Motor neuron (in vitro differentiated cells): ENCODE measurements around the gene GPC3. TPM values are rescaled to one million over a fixed set of nuclear protein-coding genes. Genes with fewer than 3 reads are reported as not detected.
"Not testable (repeated sequence)": the region's sequence is repeated elsewhere in the genome, so short reads cannot be mapped to it uniquely, and the experiment has no call there.

Source experiments
- ATAC-seq, 8 experiments: fragments of 200-7000 bp; cut with Tn5 transposase; replicated peaks in 6 of 8; 2 replicates each; pipeline ENCODE4 v1.8.0; 2021; ENCODE audit warnings: mild to moderate bottlenecking in 8 of 8, moderate library complexity in 8 of 8
- H3K27ac ChIP-seq, 2 donors: fragments of 250-450 bp; sonication (Bioruptor Pico); 2 replicates each; pipeline ENCODE4 v1.9.0; 2021; ENCODE audit warnings: antibody characterized with exemption in 2 of 2, mild to moderate bottlenecking in 2 of 2, moderate library complexity in 1 of 2
- H3K4me1 ChIP-seq, 2 donors: fragments of 250-450 bp; sonication (Bioruptor Pico); replicated peaks in 1 of 2; 2 replicates each; pipeline ENCODE4 v1.6.1; 2021; ENCODE audit warnings: antibody characterized with exemption in 2 of 2, mild to moderate bottlenecking in 2 of 2, moderate library complexity in 1 of 2
- H3K4me3 ChIP-seq, 5 donors: fragments of 250-450 bp; sonication (Bioruptor Pico); 2 replicates each; pipeline ENCODE4 v1.9.0; 2021; ENCODE audit warnings: antibody characterized with exemption in 5 of 5, mild to moderate bottlenecking in 5 of 5, moderate library complexity in 4 of 5
- WGBS, 10 experiments: fragments of 450-650 bp; shearing (Covaris generic); methylation state at CpG; one replicate each; pipeline ENCODE4 v1.0.0; 2022; 5-methylcytosine and 5-hydroxymethylcytosine counted together
- in situ Hi-C, 9 experiments: fragments of 400-800 bp; cut with MboI; loops; one replicate each; pipeline ENCODE4 v1.15.0; 2021; ENCODE audit warnings: low sequenced_read_pairs in 9 of 9, low pct_unique_long_range_greater_than_20kb in 2 of 9; ENCODE audit not compliant: unreplicated experiment in 9 of 9
- total RNA-seq, 8 experiments: library from RNA; unstranded; fragments of 300-600 nt; gene quantifications; 2 replicates each; pipeline versions ENCODE4 v1.2.3 to v1.2.4, GENCODE V29; 2022

GPC3 gene
- total RNA-seq: 10 to 100 TPM in 2 of 8 experiments, 1 to 10 TPM in 3, not detected in 3; 2.7 to 92.2 (median 3.6) TPM

DNA sequence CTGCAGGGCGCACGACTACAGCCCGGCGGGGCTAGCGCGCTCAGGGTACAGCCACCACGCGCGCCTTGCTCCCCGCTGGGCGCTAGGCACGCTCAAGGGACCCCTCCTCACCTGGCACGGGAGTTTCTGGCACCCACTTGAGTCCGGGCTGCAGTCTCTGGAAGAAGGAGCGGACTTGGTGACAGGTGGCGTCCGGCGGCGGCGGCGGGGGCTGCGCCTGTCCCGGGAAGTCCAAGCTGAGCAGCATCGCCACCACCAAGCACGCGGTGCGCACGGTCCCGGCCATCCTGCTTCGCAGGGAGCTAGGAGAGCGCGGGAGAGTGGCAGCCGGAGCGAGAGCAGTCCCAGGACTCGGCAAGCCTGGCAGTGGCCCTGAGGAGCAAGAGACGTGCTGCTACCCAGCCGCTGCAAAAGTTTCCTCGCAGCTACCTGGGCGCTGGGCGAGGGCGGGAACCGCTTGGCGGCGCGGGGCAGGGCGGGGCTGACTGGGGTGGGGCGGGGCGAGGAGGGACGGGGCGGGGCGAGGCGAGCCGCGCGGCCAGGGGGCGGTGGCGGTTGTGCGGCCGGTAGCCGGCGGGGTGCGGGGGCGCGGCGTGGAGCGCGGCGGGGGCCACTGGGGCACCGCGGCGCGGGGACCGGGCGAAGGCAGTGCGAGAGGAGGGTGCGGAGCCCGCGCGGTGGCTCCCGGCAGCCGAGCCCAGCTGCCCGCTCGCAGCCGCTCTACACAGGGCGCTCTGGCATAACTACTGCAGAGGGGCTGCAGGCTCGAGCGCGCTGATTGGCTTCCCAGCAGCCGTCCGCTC, at the start of gene GPC3:
TSS of gene GPC3 (minus strand) at position 431 of the 803 bp plus-strand sequence.
- WGBS, 10 experiments: 32% methylated on average over 13 of the region's 90 CpGs; no CpG with 5 or more reads in 9 of the 10 experiments
- in situ Hi-C loops: no loop called here
- H3K4me1 ChIP-seq: peaks cover 3 to 6% of the 10 kb centered on the region in 2 donors
- peak within 1 kb of the TSS; percentile 48 to 76 (median 50) for H3K4me3 ChIP-seq
- no peak within 1 kb of the TSS for H3K27ac ChIP-seq
- ATAC-seq: peak in 7 of 8 experiments; percentile 51 to 98 (median 93)

DNA sequence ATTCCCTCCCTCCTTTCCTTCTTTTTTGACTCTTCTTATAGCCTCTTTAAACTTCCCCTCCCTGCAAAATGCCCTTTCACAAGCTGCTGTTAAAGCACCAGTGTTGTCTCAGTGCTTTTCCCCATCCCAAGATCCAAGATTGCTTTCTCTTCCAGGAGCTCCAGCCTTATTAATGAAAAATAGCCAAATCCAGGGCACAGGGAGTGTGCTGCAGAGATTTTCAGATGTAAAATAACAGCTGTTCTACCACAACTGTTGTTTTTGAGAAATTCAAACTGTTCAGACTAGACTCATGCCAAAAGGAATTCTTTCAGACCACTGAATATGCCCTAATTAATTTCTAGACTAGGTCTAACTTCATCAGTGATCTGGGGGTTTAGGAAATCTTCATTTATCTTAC, 47.0 kb upstream of the GPC3 start:
- in situ Hi-C loops: no loop called here
- ATAC-seq: no peak
- Histone ChIP-seq H3K4me3 (no peak overlapping the region), H3K27ac (no peak overlapping the region), H3K4me1 (no peaks in the 10 kb centered on the region)

GRCh38 chrX:134026565-134027311, 41.3 kb upstream of the GPC3 start:
- Histone ChIP-seq H3K27ac (no peak overlapping the region), H3K4me3 (no peak overlapping the region), H3K4me1 (peaks cover 0 to 3% of the 10 kb centered on the region in 2 donors)
- in situ Hi-C loops: no loop called here
- ATAC-seq: peak in 6 of 8 experiments; percentile 25 to 79 (median 62)
- WGBS, 10 experiments: 19 to 100% (median 35%) methylated on average over 1 to 10 of the region's 15 CpGs; no CpG with 5 or more reads in 1 of the 10 experiments

GRCh38 chrX:134025986-134026545, 40.7 kb upstream of the GPC3 start:
- in situ Hi-C loops: no loop called here
- Histone ChIP-seq H3K4me1 (peaks cover 0 to 3% of the 10 kb centered on the region in 2 donors), H3K4me3 (no peak overlapping the region), H3K27ac (no peak overlapping the region)
- ATAC-seq: no peak
- WGBS, 10 experiments: 3 to 80% (median 60%) methylated on average over 1 to 4 of the region's 5 CpGs; no CpG with 5 or more reads in 5 of the 10 experiments

DNA sequence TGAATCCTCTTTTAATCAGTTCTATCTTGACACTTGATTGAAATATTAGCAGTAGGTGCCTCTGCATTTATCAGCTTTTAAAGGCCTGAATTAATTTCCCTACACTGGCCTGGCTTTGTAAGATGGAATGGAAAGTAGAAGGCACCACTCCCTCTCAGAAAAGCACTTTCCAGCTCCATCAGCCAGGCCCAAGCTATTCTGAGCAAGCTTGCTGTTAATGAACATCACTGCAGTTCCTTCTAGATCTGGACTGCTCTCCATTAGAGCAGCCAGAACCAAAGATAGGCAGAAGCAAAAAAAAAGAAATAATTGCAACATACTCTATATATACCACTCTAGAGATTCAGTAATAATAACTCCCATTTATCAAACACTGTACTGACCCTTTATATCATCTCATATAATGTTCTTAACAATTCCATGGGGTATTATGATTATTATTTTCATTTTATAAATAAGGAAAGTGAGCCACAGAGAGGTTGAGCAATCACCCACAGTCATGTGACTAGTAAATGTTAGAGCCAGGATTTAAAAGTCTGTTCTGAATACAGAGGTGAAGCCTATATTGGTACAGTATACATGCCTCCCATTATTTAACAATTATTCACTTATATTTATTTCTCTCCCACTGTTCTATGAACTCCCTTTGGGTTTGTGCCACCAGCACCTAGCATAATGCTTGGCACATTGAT, 39.4 kb upstream of the GPC3 start:
- in situ Hi-C loops: no loop called here
- H3K27ac ChIP-seq: no peak overlapping the region
- no peak for ATAC-seq
- H3K4me1 ChIP-seq: peaks cover 0 to 3% of the 10 kb centered on the region in 2 donors
- H3K4me3 ChIP-seq: no peak overlapping the region

- no peak overlapping the region for H3K4me3 ChIP-seq
- no peak for ATAC-seq
- in situ Hi-C loops: no loop called here
- H3K4me1 ChIP-seq: peaks cover 0 to 3% of the 10 kb centered on the region in 2 donors
- 47 to 60% methylated on average over 1 to 2 of the region's 4 CpGs; no CpG with 5 or more reads in 8 of the 10 experiments for WGBS, 10 experiments
- no peak overlapping the region for H3K27ac ChIP-seq
These were observed 38.5 kb upstream of the GPC3 start for GRCh38 chrX:134023851-134024281.

- WGBS, 10 experiments: 38 to 80% (median 47%) methylated on average over 1 to 2 of the region's 2 CpGs; no CpG with 5 or more reads in 7 of the 10 experiments
- no peak overlapping the region for H3K4me3 ChIP-seq
- in situ Hi-C loops: no loop called here
- no peaks in the 10 kb centered on the region for H3K4me1 ChIP-seq
- ATAC-seq: no peak
- H3K27ac ChIP-seq: no peak overlapping the region
These were observed 35.5 kb upstream of the GPC3 start for GRCh38 chrX:134020910-134021309.

DNA sequence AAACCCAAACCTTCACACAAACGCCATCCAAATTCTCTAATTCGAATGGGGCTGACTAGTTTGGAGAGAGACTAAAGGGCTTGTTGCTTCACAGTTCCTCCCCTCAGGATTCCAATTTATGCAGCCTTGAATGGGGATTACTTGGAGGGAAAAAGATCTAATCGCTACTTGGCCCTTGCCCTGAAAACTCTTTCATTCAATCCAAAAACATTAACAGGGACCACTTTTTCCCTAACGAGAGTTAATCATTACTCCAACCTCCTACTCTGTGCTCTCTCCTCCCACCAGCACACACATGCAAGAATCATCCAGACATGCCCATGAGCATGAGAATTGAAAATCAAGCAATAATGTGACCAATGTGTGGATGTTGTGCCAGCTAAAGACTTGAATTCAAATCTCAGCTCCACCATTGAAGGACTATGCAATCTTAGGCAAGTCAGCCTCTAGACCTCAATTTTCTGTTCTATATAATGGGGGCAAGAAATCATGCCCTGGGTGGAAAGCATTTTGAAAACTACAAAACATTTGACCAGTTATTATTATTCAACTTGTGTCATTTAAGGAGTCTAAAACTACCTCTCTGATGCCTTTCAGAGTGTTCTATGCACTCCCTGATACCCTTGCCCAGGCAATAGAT, 34.3 kb upstream of the GPC3 start:
- WGBS, 10 experiments: 30 to 83% (median 42%) methylated on average over 1 to 4 of the region's 4 CpGs; no CpG with 5 or more reads in 6 of the 10 experiments
- Histone ChIP-seq H3K4me3 (no peak overlapping the region), H3K4me1 (no peaks in the 10 kb centered on the region), H3K27ac (no peak overlapping the region)
- in situ Hi-C loops: no loop called here
- no peak for ATAC-seq

- H3K4me3 ChIP-seq, in situ Hi-C loops, H3K27ac ChIP-seq, ATAC-seq, H3K4me1 ChIP-seq: not testable (repeated sequence)
- WGBS, 10 experiments: 50% methylated on average over 1 of the region's 1 CpG; no CpG with 5 or more reads in 9 of the 10 experiments
These were observed 30.9 kb upstream of the GPC3 start for GRCh38 chrX:134016309-134016708.

DNA sequence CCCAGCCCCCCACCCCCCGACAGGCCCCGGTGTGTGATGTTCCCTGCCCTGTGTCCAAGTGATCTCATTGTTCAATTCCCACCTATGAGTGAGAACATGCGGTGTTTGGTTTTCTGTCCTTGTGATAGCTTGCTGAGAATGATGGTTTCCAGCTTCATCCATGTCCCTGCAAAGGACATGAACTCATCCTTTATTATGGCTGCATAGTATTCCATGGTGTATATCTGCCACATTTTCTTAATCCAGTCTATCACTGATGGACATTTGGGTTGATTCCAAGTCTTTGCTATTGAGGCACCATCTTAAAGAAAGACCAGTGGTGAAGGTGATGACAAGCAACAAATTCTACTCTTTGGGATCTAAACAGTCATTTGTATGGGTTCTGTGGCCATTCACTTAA, 30.1 kb upstream of the GPC3 start:
- H3K4me1 ChIP-seq, ATAC-seq, in situ Hi-C loops, H3K27ac ChIP-seq, H3K4me3 ChIP-seq: not testable (repeated sequence)
- no CpG with 5 or more reads among the region's 3 CpGs for WGBS, 10 experiments

DNA sequence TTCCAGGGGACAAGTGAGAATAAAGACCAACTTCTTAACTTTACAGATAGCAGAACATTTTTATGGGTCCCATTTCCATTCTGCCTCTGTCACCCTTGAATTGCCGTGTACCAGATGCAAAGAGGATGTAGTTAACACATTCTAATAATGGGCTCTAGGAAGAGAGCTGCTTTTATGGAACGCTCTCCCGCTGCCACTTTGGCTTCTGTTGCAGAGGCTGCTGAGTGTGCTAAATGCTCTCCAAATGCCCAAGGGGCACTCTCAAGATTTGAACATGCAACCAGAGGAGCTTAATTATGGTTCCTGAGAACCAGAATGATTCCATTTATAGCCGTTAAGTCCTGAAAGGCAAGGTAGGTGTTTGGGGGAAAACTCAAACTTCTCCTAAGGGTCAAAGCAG, 28.1 kb upstream of the GPC3 start:
- 0 to 33% (median 27%) methylated on average over 1 to 4 of the region's 4 CpGs; no CpG with 5 or more reads in 7 of the 10 experiments for WGBS, 10 experiments
- Histone ChIP-seq H3K27ac (no peak overlapping the region), H3K4me3 (no peak overlapping the region), H3K4me1 (no peaks in the 10 kb centered on the region)
- ATAC-seq: no peak
- in situ Hi-C loops: no loop called here

DNA sequence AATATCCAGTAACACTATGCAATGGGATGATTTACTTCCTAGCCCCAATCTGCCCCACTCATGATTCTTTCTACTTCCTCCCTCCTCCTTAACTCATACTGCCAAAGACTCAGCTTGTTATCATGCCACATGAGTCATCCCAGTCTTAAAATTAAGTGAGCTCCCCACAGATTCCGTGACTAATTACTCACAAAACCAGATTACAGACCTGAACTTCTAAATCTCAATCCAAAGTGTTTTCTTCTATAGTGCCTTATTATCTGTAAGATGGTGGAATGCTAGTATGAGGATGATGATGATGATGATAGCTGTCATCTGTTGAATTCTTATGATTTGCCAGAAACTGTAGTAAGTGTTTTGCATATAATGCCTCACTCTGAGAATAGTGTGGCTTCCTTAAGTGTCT, 27.7 kb upstream of the GPC3 start:
- Histone ChIP-seq H3K4me3 (no peak overlapping the region), H3K27ac (no peak overlapping the region), H3K4me1 (peaks cover 0 to under 1% of the 10 kb centered on the region in 2 donors)
- in situ Hi-C loops: no loop called here
- peak in 2 of 8 experiments; percentile 12 to 14 for ATAC-seq
- 63% methylated on average over 1 of the region's 1 CpG; no CpG with 5 or more reads in 9 of the 10 experiments for WGBS, 10 experiments
